T-helper 1 cell treated with Interleukin-12 subunit alpha and Interleukin-12 subunit beta and Interleukin-4 antibody, amounts not matched to agents 30 μg/mL and 1 μg/mL, for 36 hours (primary cell): ENCODE measurements around the gene SIGLEC8.
"Not testable (repeated sequence)": the region's sequence is repeated elsewhere in the genome, so short reads cannot be mapped to it uniquely, and the experiment has no call there.

ENCODE experiments used
- H3K27ac Mint-ChIP-seq: one replicate; pipeline ENCODE4 v1.8.0; 2021; ENCODE audit warnings: mild to moderate bottlenecking, mixed read lengths
- H3K27me3 Mint-ChIP-seq: one replicate; pipeline ENCODE4 v1.8.0; 2021; ENCODE audit warnings: low read depth, mixed read lengths
- H3K36me3 Mint-ChIP-seq: one replicate; pipeline ENCODE4 v1.8.0; 2021; ENCODE audit warnings: low read depth, mixed read lengths
- H3K4me1 Mint-ChIP-seq: one replicate; pipeline ENCODE4 v1.8.0; 2021; ENCODE audit warnings: low read depth, mixed read lengths
- H3K4me3 Mint-ChIP-seq: one replicate; pipeline ENCODE4 v1.8.0; 2021; ENCODE audit warnings: mild to moderate bottlenecking, moderate library complexity, mixed read lengths
- H3K9me3 Mint-ChIP-seq: one replicate; pipeline ENCODE4 v1.8.0; 2021; ENCODE audit warnings: mixed read lengths

The SIGLEC8 gene

DNA sequence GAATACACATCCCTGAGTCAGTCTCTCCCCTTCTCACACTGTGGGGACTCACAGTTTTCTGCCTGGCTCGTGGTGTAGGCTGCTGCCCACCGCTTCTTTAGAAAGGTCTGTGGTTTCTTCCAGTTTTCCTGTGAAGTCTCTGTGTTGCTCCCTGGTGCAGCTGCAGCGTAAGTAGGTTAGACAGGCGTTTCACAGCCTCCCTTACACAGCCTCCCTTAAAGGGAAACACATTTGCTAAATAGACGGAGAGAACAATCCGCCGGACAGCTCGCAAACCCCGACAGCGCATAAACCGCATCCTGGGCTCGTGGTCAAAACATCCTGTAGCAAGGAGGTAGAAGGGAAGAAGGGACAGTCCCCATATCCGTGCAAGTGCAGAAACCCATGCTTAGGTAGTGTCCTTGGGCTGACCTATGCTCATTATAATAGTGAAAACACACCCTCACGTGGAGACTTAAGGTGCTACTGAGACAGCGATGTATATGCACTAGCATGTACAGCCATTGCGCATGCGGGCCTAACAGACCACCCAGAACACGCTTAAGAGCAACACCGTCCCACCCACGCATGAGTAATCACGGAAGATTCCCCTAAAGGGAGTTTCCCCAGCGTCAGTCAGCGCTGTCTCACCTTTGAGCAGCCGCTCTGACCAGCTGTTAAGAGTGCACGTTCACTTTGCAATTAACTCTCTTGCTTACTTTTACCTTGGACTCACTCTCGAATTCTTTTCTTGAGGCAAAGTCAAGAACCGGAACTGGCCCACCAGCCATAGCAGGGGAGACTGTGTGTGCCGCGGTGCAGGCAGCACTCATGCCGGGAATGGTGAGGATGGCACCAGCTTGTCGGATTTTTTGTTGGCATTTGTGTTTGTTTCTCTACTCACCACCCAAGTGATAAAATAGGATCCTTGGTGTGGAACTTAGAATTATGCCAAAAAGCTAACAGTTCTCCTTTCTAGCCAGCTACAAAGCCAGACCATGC, 16.6 kb downstream of the SIGLEC8 start:
- Mint-ChIP-seq H3K4me1 (peaks cover 34% of the 10 kb centered on the region), H3K27ac (peak overlapping the region; percentile 87), H3K27me3 (peaks cover 75% of the 10 kb centered on the region), H3K9me3 (peaks cover 7% of the 10 kb centered on the region), H3K36me3 (no peaks in the 10 kb centered on the region), H3K4me3 (peak overlapping the region; percentile 75)

DNA sequence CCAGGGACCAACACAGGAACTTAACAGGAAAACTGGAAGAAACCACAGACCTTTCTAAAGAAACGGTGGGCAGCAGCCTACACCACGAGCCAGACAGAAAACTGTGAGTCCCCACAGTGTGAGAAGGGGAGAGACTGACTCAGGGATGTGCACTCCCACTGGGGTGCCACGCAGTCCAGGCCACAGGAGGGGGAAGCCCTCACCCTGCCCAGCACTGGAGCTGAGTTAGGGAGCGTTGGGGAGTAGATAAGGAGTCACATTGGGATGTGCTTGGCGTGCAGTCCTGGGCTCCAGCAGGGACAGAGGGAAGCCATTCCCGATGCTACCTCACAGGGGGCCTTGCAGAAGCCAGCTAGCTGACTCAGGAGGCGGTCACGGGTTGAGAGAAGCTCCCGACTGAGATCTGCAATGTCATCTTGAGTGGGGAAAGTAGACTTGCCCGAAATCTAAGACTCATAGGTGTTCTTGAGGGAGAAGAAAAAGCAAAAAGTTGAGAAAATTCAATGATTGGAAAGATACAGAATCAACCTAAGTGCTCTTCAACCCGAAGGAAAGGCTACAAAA, 17.3 kb downstream of the SIGLEC8 start:
- peaks cover 32% of the 10 kb centered on the region for H3K4me1 Mint-ChIP-seq
- peak overlapping the region; percentile 87 for H3K27ac Mint-ChIP-seq
- peaks cover 3% of the 10 kb centered on the region for H3K9me3 Mint-ChIP-seq
- peak overlapping the region; percentile 75 for H3K4me3 Mint-ChIP-seq
- H3K36me3 Mint-ChIP-seq, result no peaks in the 10 kb centered on the region
- H3K27me3 Mint-ChIP-seq, result peaks cover 77% of the 10 kb centered on the region

DNA sequence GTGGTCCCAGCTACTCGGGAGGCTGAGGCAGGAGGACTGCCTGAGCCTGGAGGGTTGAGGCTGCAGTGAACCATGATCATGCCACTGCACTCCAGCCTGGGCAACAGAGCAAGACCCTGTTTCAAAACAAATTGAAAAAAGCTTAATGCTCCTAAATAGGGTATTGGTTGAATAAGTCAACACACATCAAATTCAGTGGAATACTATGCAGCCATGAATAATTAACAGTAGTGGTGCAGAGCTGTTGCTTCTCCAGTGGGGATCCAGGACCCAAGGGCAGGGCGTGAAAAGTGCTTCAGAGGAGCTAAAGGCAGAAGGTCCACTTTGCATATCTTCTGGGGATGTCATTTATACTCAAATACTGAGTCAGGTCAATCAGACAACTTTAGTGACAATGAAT, 18.2 kb downstream of the SIGLEC8 start:
- Mint-ChIP-seq H3K4me3 (peak overlapping the region; percentile 21), H3K27me3 (peaks cover 74% of the 10 kb centered on the region), H3K4me1 (peaks cover 32% of the 10 kb centered on the region), H3K27ac (no peak overlapping the region), H3K36me3 (no peaks in the 10 kb centered on the region), H3K9me3 (no peaks in the 10 kb centered on the region)

DNA sequence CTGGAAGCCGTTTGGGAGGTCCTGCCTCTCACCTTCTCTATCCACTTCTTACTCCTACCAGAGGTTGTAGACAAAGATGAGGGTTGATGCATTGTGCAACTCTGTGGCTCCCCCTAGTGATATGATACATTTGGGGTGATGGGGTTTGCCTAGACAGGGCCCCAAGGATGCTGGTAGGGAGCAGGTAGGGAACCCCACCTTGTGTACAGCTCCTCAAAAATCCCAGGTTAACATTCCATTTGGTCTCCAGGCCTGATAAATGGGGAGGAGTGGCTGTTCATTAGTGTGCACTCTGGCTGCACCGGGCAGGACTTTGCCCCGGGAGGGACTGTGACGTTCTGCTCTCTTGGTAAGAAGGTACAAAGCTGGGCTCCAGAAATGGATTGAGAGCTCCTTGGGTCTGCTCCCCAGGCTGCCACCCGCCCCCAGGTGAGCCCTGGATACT, 19.2 kb downstream of the SIGLEC8 start:
- peaks cover 32% of the 10 kb centered on the region for H3K4me1 Mint-ChIP-seq
- no peak overlapping the region for H3K27ac Mint-ChIP-seq
- no peaks in the 10 kb centered on the region for H3K36me3 Mint-ChIP-seq
- no peaks in the 10 kb centered on the region for H3K9me3 Mint-ChIP-seq
- H3K27me3 Mint-ChIP-seq, result peaks cover 72% of the 10 kb centered on the region
- no peak overlapping the region for H3K4me3 Mint-ChIP-seq

DNA sequence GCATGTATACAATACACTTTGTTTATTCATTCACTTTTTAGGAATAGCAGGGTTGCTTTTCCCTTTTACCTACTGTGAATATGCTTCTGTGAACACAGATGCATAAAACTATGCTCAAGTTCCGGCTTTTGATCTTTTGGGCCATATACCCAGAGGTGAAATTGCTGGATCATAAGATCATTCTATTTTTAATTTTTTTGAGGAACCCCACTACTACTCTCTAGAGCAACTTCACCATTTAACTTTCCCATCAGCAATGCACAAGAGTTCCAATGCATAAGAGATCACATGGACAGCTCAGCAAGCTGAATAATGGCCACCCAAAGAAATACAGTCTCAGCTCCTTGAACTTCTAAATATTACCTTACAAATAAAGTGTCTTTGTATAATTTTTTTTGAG, 23.8 kb downstream of the SIGLEC8 start:
- H3K4me1 Mint-ChIP-seq, result peaks cover 5% of the 10 kb centered on the region
- H3K27ac Mint-ChIP-seq, result no peak overlapping the region
- no peaks in the 10 kb centered on the region for H3K36me3 Mint-ChIP-seq
- H3K27me3 Mint-ChIP-seq, result peaks cover 53% of the 10 kb centered on the region
- no peaks in the 10 kb centered on the region for H3K9me3 Mint-ChIP-seq
- no peak overlapping the region for H3K4me3 Mint-ChIP-seq

DNA sequence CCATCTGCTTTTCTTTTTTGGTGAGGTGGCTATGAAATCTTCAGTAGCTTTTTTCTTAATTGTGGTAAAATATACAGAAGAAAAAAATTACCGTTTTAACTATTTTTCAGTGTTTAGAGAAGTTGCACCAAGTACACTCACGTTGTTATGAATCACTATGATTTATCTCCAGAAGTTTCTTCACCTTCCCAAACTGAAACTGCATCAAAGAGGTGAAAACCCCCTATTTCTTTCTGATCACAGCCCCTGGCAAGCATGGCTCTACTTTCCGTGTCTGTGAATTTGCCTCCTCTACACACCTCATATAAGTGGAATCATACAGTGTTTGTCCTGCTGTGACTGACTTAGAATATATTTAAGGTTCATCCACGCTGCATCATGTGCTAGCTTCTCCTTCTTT, 25.2 kb downstream of the SIGLEC8 start:
- H3K36me3 Mint-ChIP-seq, result no peaks in the 10 kb centered on the region
- no peaks in the 10 kb centered on the region for H3K9me3 Mint-ChIP-seq
- no peak overlapping the region for H3K4me3 Mint-ChIP-seq
- H3K27ac Mint-ChIP-seq, result no peak overlapping the region
- peaks cover 54% of the 10 kb centered on the region for H3K27me3 Mint-ChIP-seq
- H3K4me1 Mint-ChIP-seq, result no peaks in the 10 kb centered on the region

DNA sequence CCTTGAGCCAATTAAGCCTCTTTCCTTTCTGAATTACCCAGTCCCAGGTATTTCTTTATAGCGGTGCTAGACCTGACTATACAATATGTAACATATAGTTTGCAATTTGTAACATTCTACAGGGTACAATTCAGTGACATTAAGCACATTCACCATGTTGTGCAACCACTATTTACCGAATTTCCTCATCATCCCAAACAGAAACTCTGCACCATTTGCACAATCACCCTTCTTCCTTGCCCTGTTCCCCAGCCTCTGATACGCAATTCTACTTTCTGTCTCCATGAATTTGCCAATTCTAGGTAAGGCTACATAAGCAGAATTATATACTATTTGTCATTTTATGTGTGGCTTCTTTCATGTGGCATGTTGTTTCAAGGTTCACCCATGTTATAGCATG, 27.1 kb downstream of the SIGLEC8 start:
- Mint-ChIP-seq H3K36me3 (no peaks in the 10 kb centered on the region), H3K4me1 (no peaks in the 10 kb centered on the region), H3K27me3 (peaks cover 38% of the 10 kb centered on the region), H3K4me3 (no peak overlapping the region), H3K27ac (no peak overlapping the region), H3K9me3 (no peaks in the 10 kb centered on the region)

DNA sequence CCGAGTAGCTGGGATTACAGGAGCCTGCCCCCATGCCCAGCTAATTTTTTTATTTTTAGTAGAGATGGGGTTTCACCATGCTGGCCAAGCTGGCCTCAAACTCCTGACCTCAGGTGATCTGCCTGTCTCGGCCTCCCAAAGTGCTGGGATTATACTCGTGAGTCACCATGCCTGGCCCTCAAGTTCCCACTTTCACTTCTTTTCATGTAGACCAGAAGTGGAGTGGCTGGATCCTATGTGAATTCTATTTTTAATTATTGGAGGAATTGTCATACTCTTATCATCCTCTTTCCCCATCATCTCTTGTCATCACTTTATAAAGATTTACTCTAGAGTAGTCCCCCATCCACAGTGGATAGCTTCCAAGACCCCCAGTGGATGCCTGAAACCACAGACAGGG, 28.0 kb downstream of the SIGLEC8 start:
- Mint-ChIP-seq H3K9me3 (no peaks in the 10 kb centered on the region), H3K4me1 (no peaks in the 10 kb centered on the region), H3K4me3 (no peak overlapping the region), H3K27ac (no peak overlapping the region), H3K27me3 (peaks cover 33% of the 10 kb centered on the region), H3K36me3 (no peaks in the 10 kb centered on the region)

DNA sequence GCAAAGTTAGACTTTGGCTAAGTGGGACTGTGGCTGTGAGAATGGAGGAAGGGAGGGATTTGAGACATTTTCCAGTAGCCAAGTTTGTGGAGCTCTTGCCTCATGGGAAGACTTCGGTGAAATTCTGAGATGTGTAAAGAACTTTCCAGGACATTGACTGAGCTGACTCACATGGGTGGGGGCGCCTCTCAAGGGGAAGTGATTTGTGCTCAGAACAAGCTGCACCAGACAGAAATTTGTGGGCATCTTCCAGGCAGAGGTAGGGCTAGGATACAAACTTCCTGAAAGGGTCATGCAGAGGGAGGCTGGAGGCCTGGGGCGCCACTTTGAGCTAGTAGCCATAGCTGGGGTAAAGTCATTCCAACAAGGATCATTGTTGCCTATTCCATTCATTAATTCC, 31.1 kb downstream of the SIGLEC8 start:
- no peak overlapping the region for H3K27ac Mint-ChIP-seq
- no peak overlapping the region for H3K4me3 Mint-ChIP-seq
- no peaks in the 10 kb centered on the region for H3K4me1 Mint-ChIP-seq
- H3K9me3 Mint-ChIP-seq, result no peaks in the 10 kb centered on the region
- H3K36me3 Mint-ChIP-seq, result no peaks in the 10 kb centered on the region
- H3K27me3 Mint-ChIP-seq, result peaks cover 20% of the 10 kb centered on the region

DNA sequence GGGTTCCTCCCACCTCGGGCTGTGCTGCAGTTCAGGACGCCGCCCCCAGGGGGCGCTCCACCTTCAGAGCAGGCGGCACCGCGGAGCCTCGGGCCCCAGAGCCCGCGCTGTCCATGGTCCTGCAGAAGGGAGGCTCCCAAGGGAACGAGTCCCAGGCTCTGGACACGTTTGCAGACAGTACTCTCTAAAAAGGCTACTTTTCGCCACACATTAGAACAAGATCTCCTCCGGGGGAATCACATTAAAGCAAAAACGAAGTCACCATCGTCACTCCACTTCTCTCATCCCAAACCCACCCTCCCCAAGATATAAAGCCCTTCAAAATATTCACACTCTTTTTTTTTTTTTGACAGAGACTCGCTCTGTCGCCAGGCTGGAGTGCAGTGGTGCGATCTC, 36.2 kb downstream of the SIGLEC8 start:
- Mint-ChIP-seq H3K36me3 (no peaks in the 10 kb centered on the region), H3K4me1 (peaks cover 4% of the 10 kb centered on the region), H3K9me3 (no peaks in the 10 kb centered on the region), H3K27me3 (peaks cover 16% of the 10 kb centered on the region), H3K4me3 (no peak overlapping the region), H3K27ac (no peak overlapping the region)

DNA sequence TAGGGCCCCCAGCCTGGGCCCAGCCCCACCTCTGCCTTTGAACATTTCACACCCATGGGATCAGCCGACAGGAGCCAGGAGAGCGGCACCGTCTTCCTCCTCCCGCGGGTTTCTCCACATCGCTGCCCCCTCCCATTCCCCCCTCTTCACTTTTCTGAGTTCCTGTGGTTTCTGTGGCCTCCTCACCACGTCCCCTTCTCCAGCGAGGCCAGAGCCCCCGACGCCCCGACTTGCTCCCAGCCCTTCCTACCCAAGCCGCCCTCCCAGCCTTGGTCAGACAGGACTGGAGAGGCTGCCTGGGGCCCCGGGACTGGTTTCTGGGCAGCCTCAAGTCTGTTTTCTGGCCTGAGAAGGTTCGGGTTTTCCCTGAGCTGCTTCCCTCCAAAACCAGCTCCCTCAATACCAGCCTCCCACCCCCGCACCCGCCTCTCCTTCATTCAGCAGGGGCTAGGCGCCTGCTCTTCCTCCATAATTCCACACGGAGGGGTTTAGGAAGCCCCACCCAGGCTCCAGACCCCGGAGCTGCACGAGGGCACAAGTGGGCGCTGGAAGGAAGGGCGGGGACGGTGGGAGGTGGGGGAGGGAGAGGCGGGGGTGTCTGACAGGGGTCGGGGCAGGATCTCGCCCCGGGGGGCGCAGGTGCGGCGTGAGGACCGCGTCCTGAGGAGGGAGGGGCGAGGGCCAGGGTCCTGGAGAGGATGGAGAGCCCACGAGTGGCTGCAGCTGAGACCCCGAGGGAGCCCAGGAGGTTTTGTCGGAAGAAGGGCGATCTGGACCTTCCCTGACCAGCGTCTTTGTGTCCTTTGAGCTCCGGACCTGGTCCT, 36.8 kb downstream of the SIGLEC8 start:
- no peak overlapping the region for H3K27ac Mint-ChIP-seq
- peaks cover 5% of the 10 kb centered on the region for H3K4me1 Mint-ChIP-seq
- H3K27me3 Mint-ChIP-seq, result peaks cover 18% of the 10 kb centered on the region
- no peak overlapping the region for H3K4me3 Mint-ChIP-seq
- no peaks in the 10 kb centered on the region for H3K9me3 Mint-ChIP-seq
- H3K36me3 Mint-ChIP-seq, result no peaks in the 10 kb centered on the region

DNA sequence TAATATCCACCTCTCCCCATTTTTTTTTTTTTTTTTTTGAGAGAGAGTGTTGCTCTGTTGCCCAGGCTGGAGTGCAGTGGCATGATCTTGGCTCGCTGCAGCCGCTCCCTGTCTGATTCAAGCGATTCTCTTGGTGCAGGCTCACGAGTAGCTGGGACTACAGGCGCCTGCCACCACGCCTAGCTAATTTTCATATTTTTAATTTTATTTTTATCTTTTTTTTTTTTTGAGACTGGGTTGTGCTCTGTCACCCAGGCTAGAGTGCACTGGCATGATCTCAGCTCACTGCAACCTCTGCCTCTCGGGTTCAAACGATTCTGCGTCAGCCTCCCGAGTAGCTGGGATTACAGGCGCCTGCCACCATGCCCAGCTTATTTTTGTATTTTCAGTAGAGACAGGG, 37.7 kb downstream of the SIGLEC8 start:
- not testable (repeated sequence) for H3K36me3 Mint-ChIP-seq, H3K4me3 Mint-ChIP-seq, H3K27ac Mint-ChIP-seq, H3K9me3 Mint-ChIP-seq, H3K4me1 Mint-ChIP-seq
- H3K27me3 Mint-ChIP-seq, result peaks cover 18% of the 10 kb centered on the region

DNA sequence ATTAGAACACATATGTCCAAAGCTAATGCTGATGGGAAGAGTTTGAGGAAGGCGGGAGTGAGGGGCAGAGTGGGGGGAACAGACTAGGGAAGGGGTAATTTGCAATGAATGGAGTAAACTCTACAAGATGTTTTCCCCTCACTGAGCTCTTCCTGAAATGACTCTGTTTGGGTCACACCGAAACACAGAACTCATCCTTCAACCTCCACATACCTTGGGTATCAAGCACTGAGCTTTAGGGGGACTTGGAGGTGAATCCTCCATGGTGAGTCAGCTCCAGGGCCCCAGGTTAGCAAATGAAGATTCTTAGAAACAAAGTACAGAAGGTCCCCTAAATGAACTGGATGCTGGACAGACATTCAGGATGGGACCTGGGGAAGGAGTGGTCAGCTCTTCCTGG, 39.5 kb downstream of the SIGLEC8 start:
- Mint-ChIP-seq H3K9me3 (no peaks in the 10 kb centered on the region), H3K4me3 (no peak overlapping the region), H3K27me3 (peaks cover 18% of the 10 kb centered on the region), H3K27ac (no peak overlapping the region), H3K4me1 (peaks cover 5% of the 10 kb centered on the region), H3K36me3 (no peaks in the 10 kb centered on the region)

DNA sequence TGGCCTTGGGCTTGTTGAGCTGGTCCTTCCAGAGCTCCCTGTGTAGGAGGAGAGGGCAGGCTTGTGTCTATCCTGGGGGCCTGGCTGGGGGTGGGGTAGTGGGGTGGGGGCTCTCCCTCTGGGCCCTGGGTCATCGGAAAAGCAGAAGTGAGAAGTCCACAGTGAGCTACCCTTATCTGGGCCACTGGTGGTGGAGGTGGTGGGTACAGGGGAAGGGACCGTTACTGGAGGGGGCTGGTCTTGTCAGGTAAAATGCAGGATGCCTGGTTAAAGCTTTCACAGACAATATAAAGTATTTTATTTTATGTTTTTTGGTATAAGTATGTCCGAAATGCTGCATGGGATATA, 40.5 kb downstream of the SIGLEC8 start:
- Mint-ChIP-seq H3K36me3 (no peaks in the 10 kb centered on the region), H3K27me3 (peaks cover 18% of the 10 kb centered on the region), H3K27ac (no peak overlapping the region), H3K4me1 (peaks cover 5% of the 10 kb centered on the region), H3K9me3 (no peaks in the 10 kb centered on the region), H3K4me3 (no peak overlapping the region)
